Hepatocyte (in vitro differentiated cells): ENCODE results near the gene MICAL3. TPM values are rescaled to one million over a fixed set of nuclear protein-coding genes. Genes with fewer than 3 reads are reported as not detected.

Experiments used
- DNase-seq: peaks from one replicate; pipeline ENCODE4 v3.0.0-alpha.2; 2016; ENCODE audit warnings: low spot score
- H2AFZ ChIP-seq: fragments of 200-600 bp; sonication (generic); 2 replicates; pipeline ENCODE4 v1.6.0; 2016; ENCODE audit warnings: antibody characterized with exemption, mild to moderate bottlenecking
- H3K27ac ChIP-seq: fragments of 200-600 bp; sonication (generic); 2 replicates; pipeline ENCODE4 v1.5.1; 2016; ENCODE audit warnings: mild to moderate bottlenecking
- H3K27me3 ChIP-seq: fragments of 200-600 bp; sonication (generic); 2 replicates; pipeline ENCODE4 v1.6.1; 2016
- H3K36me3 ChIP-seq: fragments of 200-600 bp; sonication (generic); replicated peaks from 2 replicates; pipeline ENCODE4 v1.5.1; 2016; ENCODE audit warnings: low read depth; ENCODE audit not compliant: insufficient read depth
- H3K4me1 ChIP-seq: fragments of 200-600 bp; sonication (generic); 2 replicates; pipeline ENCODE4 v1.5.1; 2016; ENCODE audit warnings: mild to moderate bottlenecking, moderate library complexity; ENCODE audit not compliant: insufficient read depth
- H3K4me2 ChIP-seq: fragments of 200-600 bp; sonication (generic); 2 replicates; pipeline ENCODE4 v1.6.0; 2016
- H3K4me3 ChIP-seq: fragments of 200-600 bp; sonication (generic); 2 replicates; pipeline ENCODE4 v1.5.1; 2016; ENCODE audit warnings: mild to moderate bottlenecking
- H3K79me2 ChIP-seq: fragments of 200-600 bp; sonication (generic); 2 replicates; pipeline ENCODE4 v1.6.0; 2017; ENCODE audit warnings: mild to moderate bottlenecking
- H3K9me2 ChIP-seq: fragments of 200-600 bp; sonication (generic); replicated peaks from 2 replicates; pipeline ENCODE4 v1.6.0; 2017; ENCODE audit warnings: mild to moderate bottlenecking; ENCODE audit not compliant: insufficient read depth
- H3K9me3 ChIP-seq: fragments of 200-600 bp; sonication (generic); 2 replicates; pipeline ENCODE4 v1.5.1; 2016; ENCODE audit warnings: low read depth, mild to moderate bottlenecking
- H4K20me1 ChIP-seq: fragments of 200-600 bp; sonication (generic); 2 replicates; pipeline ENCODE4 v1.6.0; 2016; ENCODE audit warnings: mild to moderate bottlenecking; ENCODE audit not compliant: insufficient read depth, poor library complexity, severe bottlenecking
- CTCF ChIP-seq: fragments of 200-600 bp; sonication (generic); IDR thresholded peaks from 2 replicates; pipeline ENCODE4 v1.5.1; 2016; ENCODE audit warnings: antibody characterized with exemption, mild to moderate bottlenecking; ENCODE audit not compliant: poor library complexity
- EZH2 ChIP-seq: fragments of 200-600 bp; sonication (generic); IDR thresholded peaks from 2 replicates; pipeline ENCODE4 v1.6.1; 2016; ENCODE audit warnings: antibody characterized with exemption, mild to moderate bottlenecking, borderline replicate concordance
- EZH2phosphoT487 ChIP-seq: fragments of 200-600 bp; sonication (generic); IDR thresholded peaks from one replicate; pipeline ENCODE4 v1.6.1; 2018; ENCODE audit warnings: antibody characterized with exemption, mild to moderate bottlenecking, low read depth, moderate library complexity; ENCODE audit not compliant: unreplicated experiment, severe bottlenecking
- WGBS: methylation state at CpG from one replicate; pipeline ENCODE4 v1.1.6; 2016; ENCODE audit warnings: low lambda C conversion rate; ENCODE audit errors: missing lambda C conversion rate; 5-methylcytosine and 5-hydroxymethylcytosine counted together
- polyA plus RNA-seq: library from polyadenylated mRNA; unstranded; fragments of >200 nt; fragmentation: Nextera tagmentation; extraction: Ambion mirVana; gene quantifications from 2 replicates; pipeline ENCODE4 v1.2.1, GENCODE V29; 2016
- total RNA-seq: library from RNA; depleted of rRNA; stranded (reverse); fragments of >200 nt; gene quantifications from 2 replicates; pipeline ENCODE4 v1.2.3, GENCODE V29; 2014

Gene MICAL3
- total and polyA plus RNA-seq, 2 experiments from 2014 or later: 4.6 to 22.7 TPM

GRCh38 chr22:17974087-17974486 is 50.3 kb downstream of the MICAL3 start:
- H3K4me2 ChIP-seq: no peak overlapping the region
- DNase-seq: no peak
- H3K9me2 ChIP-seq: no peaks in the 10 kb centered on the region
- 73% methylated on average over 3 of the region's 3 CpGs for WGBS
- no peaks in the 10 kb centered on the region for H3K9me3 ChIP-seq
- no peaks in the 10 kb centered on the region for H3K36me3 ChIP-seq
- peak overlapping the region; percentile 16 for H3K27ac ChIP-seq
- H2AFZ ChIP-seq: no peak overlapping the region
- TF ChIP-seq EZH2 (no peak), CTCF (no peak), EZH2phosphoT487 (no peak)
- H3K79me2 ChIP-seq: peaks cover 86% of the 10 kb centered on the region
- peaks cover 20% of the 10 kb centered on the region for H4K20me1 ChIP-seq
- no peak overlapping the region for H3K4me3 ChIP-seq
- H3K4me1 ChIP-seq: peaks cover 20% of the 10 kb centered on the region
- no peaks in the 10 kb centered on the region for H3K27me3 ChIP-seq

- 93% methylated on average over 6 of the region's 6 CpGs for WGBS
- Histone ChIP-seq H3K9me3 (no peaks in the 10 kb centered on the region), H3K79me2 (peaks cover 86% of the 10 kb centered on the region), H3K4me1 (peaks cover 20% of the 10 kb centered on the region), H3K4me3 (no peak overlapping the region), H4K20me1 (peaks cover 13% of the 10 kb centered on the region), H3K4me2 (peak overlapping the region; percentile 64), H2AFZ (no peak overlapping the region), H3K36me3 (no peaks in the 10 kb centered on the region), H3K9me2 (no peaks in the 10 kb centered on the region), H3K27ac (peak overlapping the region; percentile 20), H3K27me3 (no peaks in the 10 kb centered on the region)
- TF ChIP-seq CTCF (no peak), EZH2phosphoT487 (no peak), EZH2 (no peak)
- DNase-seq: no peak
Measured at GRCh38 chr22:17973217-17973616, 51.1 kb downstream of the MICAL3 start.

GRCh38 chr22:17972385-17973191 is 51.8 kb downstream of the MICAL3 start:
- Histone ChIP-seq H3K4me3 (no peak overlapping the region), H4K20me1 (peaks cover 7% of the 10 kb centered on the region), H3K9me3 (no peaks in the 10 kb centered on the region), H3K4me2 (peak overlapping the region; percentile 64), H3K9me2 (no peaks in the 10 kb centered on the region), H3K4me1 (peaks cover 20% of the 10 kb centered on the region), H3K27ac (peak overlapping the region; percentile 53), H3K36me3 (no peaks in the 10 kb centered on the region), H3K79me2 (peaks cover 86% of the 10 kb centered on the region), H3K27me3 (no peaks in the 10 kb centered on the region), H2AFZ (no peak overlapping the region)
- 74% methylated on average over 16 of the region's 16 CpGs for WGBS
- no peak for TF ChIP-seq CTCF
- no peak for TF ChIP-seq EZH2phosphoT487
- TF ChIP-seq EZH2: no peak
- no peak for DNase-seq
